Measurements from ENCODE around the gene MKNK2. TPM values are rescaled to one million over a fixed set of nuclear protein-coding genes. Genes with fewer than 3 reads are reported as not detected.
"Not testable (repeated sequence)": the region's sequence is repeated elsewhere in the genome, so short reads cannot be mapped to it uniquely, and the experiment has no call there.

The MKNK2 gene
- total RNA-seq = 85.2 and 170 TPM in 2 replicates

- no peak for DNase-seq (ENCODE audit: low read depth, low spot score)
Measured at GRCh38 chr19:2050991-2051772, at the start of gene MKNK2. Gene MKNK2 (minus strand): TSS chr19:2051244. CDS start chr19:2050851, 393 bp downstream.

- DNase-seq (ENCODE audit: low read depth, low spot score) = no peak
Measured at GRCh38 chr19:2100719-2101061, 49.6 kb upstream of the MKNK2 start.

- DNase-seq (ENCODE audit: low read depth, low spot score) = no peak
Measured at GRCh38 chr19:2099937-2100718, 49.1 kb upstream of the MKNK2 start.

- no peak for DNase-seq (ENCODE audit: low read depth, low spot score)
Measured at GRCh38 chr19:2099054-2099501, 48.0 kb upstream of the MKNK2 start.

- no peak for DNase-seq (ENCODE audit: low read depth, low spot score)
Measured at GRCh38 chr19:2097886-2098327, 46.9 kb upstream of the MKNK2 start.

GRCh38 chr19:2097203-2097885 is 46.3 kb upstream of the MKNK2 start:
- DNase-seq (ENCODE audit: low read depth, low spot score) = no peak

GRCh38 chr19:2096480-2097202 is 45.6 kb upstream of the MKNK2 start, which contains the start of gene IZUMO4:
Gene IZUMO4 (plus strand): TSS chr19:2096915. CDS start chr19:2096946, 31 bp downstream.
- peak; percentile 87 for DNase-seq (ENCODE audit: low read depth, low spot score)

- peak; percentile 77 for DNase-seq (ENCODE audit: low read depth, low spot score)
Measured at GRCh38 chr19:2096034-2096479, 45.0 kb upstream of the MKNK2 start, which contains the start of gene MOB3A. Gene MOB3A (minus strand): TSS chr19:2096326. CDS start chr19:2078560, 17,766 bp downstream.

GRCh38 chr19:2091926-2092525 is 41.0 kb upstream of the MKNK2 start:
- not testable (repeated sequence) for DNase-seq (ENCODE audit: low read depth, low spot score)

GRCh38 chr19:2089727-2090053 is 38.6 kb upstream of the MKNK2 start:
- DNase-seq (ENCODE audit: low read depth, low spot score) = no peak

- no peak for DNase-seq (ENCODE audit: low read depth, low spot score)
Measured at GRCh38 chr19:2089001-2089711, 38.1 kb upstream of the MKNK2 start.

- DNase-seq (ENCODE audit: low read depth, low spot score) = no peak
Measured at GRCh38 chr19:2087621-2088100, 36.6 kb upstream of the MKNK2 start.

- DNase-seq (ENCODE audit: low read depth, low spot score) = not testable (repeated sequence)
Measured at GRCh38 chr19:2086695-2087620, 35.9 kb upstream of the MKNK2 start.

- no peak for DNase-seq (ENCODE audit: low read depth, low spot score)
Measured at GRCh38 chr19:2084993-2085720, 34.1 kb upstream of the MKNK2 start.

- no peak for DNase-seq (ENCODE audit: low read depth, low spot score)
Measured at GRCh38 chr19:2083174-2083854, 32.3 kb upstream of the MKNK2 start.

- no peak for DNase-seq (ENCODE audit: low read depth, low spot score)
Measured at GRCh38 chr19:2081873-2082810, 31.1 kb upstream of the MKNK2 start.

All from pulmonary artery endothelial cell (primary cell).